HG02884 (cell line): ENCODE data around the gene ZFP69.

Experiments used
- ATAC-seq: cut with Tn5 transposase; IDR thresholded peaks from one replicate; pipeline ENCODE4 v1.9.1; 2021; ENCODE audit warnings: mild to moderate bottlenecking, moderate library complexity; ENCODE audit not compliant: unreplicated experiment

Gene ZFP69

GRCh38 chr1:40508375-40509341 is 31.6 kb downstream of the ZFP69 start, which contains the start of gene EXO5:
Gene EXO5 (plus strand): TSS chr1:40508767. CDS start chr1:40514545, 5,778 bp downstream.
- ATAC-seq, result peak; percentile 72

- ATAC-seq, result no peak
Observed at GRCh38 chr1:40519517-40519916, 42.4 kb downstream of the ZFP69 start.

GRCh38 chr1:40530735-40531380 is 53.8 kb downstream of the ZFP69 start:
- ATAC-seq, result no peak

GRCh38 chr1:40531381-40532061 is 54.4 kb downstream of the ZFP69 start, which contains the start of gene ZNF684:
Gene ZNF684 (plus strand): TSS chr1:40531637. CDS start chr1:40533167, 1,530 bp downstream.
- ATAC-seq, result peak; percentile 84

GRCh38 chr1:40532062-40532389 is 54.9 kb downstream of the ZFP69 start:
- no peak for ATAC-seq

- ATAC-seq, result no peak
Observed at GRCh38 chr1:40532844-40533424, 55.8 kb downstream of the ZFP69 start.

- no peak for ATAC-seq
Observed at GRCh38 chr1:40534589-40534988, 57.5 kb downstream of the ZFP69 start.

- no peak for ATAC-seq
Observed at GRCh38 chr1:40535732-40536131, 58.6 kb downstream of the ZFP69 start.

- ATAC-seq, result no peak
Observed at GRCh38 chr1:40539338-40539737, 62.2 kb downstream of the ZFP69 start.
